GM04503 (cell line): ENCODE results near the gene CRHR2.

ENCODE experiments used
- DNase-seq: peaks from one replicate; pipeline ENCODE4 v3.0.0-alpha.2; 2012; ENCODE audit warnings: low read depth

CRHR2 gene

GRCh38 chr7:30618080-30618676, 64.1 kb downstream of the CRHR2 start:
- no peak for DNase-seq

GRCh38 chr7:30617359-30617758, 64.9 kb downstream of the CRHR2 start:
- DNase-seq: no peak

GRCh38 chr7:30616318-30616717, 65.9 kb downstream of the CRHR2 start:
- DNase-seq: no peak

- DNase-seq: no peak
Observed at GRCh38 chr7:30613366-30614325, 68.6 kb downstream of the CRHR2 start.

GRCh38 chr7:30612658-30613265, 69.5 kb downstream of the CRHR2 start:
- no peak for DNase-seq

GRCh38 chr7:30605832-30606231, 76.4 kb downstream of the CRHR2 start:
- DNase-seq: no peak

- no peak for DNase-seq
Observed at GRCh38 chr7:30604901-30605300, 77.4 kb downstream of the CRHR2 start.
